Fibroblast of the aortic adventitia (primary cell): ENCODE measurements around the gene ARL10. TPM values are rescaled to one million over a fixed set of nuclear protein-coding genes. Genes with fewer than 3 reads are reported as not detected.

Experiments used
- DNase-seq: peaks from one replicate; pipeline ENCODE4 v3.0.0-alpha.2; 2010; ENCODE audit warnings: low read depth
- H3K4me3 ChIP-seq: 2 replicates; pipeline ENCODE4 v1.5.1; 2011; ENCODE audit warnings: low read depth, mild to moderate bottlenecking, control low read depth, low read length, moderate library complexity
- total RNA-seq: library from RNA; depleted of rRNA; stranded (reverse); fragments of >200 nt; gene quantifications from 2 replicates; pipeline ENCODE4 v1.2.3, GENCODE V29; 2012; ENCODE audit warnings: low replicate concordance
- TF ChIP-seq, protein P1 (sequence below): IDR thresholded peaks from 2 replicates; pipeline ENCODE4 v1.5.1; 2011; ENCODE audit warnings: mild to moderate bottlenecking, low read length, control low read depth, inconsistent platforms; ENCODE audit not compliant: insufficient read depth

Gene ARL10
- total RNA-seq, 1 donor: 9.3 TPM

DNA sequence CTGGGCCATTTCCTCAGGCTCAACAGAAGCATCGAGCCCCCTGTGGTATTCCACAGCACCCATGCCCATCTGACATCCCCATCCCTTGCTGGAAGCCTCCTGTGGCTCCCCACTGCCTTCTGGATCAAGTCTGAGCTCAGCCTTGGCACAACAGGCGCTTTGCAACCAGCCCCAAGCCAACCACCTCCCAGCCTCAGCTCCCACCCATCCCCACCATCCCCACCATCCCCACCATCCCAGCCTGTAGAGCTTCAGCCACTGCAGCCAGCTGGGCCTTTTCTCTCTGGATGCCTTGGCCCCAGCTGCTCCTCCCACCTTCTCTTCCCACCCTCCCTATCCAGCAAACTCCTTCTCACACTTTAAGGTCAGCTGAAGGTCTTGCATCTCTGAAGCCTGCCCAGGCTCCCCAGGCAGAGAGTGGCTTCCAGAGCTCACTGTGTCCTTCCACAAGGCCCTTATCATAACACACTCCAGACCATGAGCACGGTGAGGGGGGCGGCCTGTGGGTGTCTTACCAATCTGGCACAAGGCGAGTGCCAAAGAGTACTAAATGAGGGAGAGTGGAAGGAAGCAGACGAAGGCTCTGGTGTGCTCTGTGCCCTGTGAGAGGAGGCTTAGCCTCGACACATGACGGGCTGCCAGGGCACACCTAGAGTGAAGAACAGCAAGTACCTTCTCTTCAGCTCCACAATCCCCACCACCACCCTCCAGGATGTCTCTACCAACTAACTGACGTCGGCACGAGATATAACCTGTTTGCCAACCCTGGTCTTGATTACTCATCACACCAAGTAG, 29.8 kb downstream of the ARL10 start:
- no peak for DNase-seq
- TF ChIP-seq, protein P1, sequence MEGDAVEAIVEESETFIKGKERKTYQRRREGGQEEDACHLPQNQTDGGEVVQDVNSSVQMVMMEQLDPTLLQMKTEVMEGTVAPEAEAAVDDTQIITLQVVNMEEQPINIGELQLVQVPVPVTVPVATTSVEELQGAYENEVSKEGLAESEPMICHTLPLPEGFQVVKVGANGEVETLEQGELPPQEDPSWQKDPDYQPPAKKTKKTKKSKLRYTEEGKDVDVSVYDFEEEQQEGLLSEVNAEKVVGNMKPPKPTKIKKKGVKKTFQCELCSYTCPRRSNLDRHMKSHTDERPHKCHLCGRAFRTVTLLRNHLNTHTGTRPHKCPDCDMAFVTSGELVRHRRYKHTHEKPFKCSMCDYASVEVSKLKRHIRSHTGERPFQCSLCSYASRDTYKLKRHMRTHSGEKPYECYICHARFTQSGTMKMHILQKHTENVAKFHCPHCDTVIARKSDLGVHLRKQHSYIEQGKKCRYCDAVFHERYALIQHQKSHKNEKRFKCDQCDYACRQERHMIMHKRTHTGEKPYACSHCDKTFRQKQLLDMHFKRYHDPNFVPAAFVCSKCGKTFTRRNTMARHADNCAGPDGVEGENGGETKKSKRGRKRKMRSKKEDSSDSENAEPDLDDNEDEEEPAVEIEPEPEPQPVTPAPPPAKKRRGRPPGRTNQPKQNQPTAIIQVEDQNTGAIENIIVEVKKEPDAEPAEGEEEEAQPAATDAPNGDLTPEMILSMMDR: no peak
- no peak overlapping the region for H3K4me3 ChIP-seq

DNA sequence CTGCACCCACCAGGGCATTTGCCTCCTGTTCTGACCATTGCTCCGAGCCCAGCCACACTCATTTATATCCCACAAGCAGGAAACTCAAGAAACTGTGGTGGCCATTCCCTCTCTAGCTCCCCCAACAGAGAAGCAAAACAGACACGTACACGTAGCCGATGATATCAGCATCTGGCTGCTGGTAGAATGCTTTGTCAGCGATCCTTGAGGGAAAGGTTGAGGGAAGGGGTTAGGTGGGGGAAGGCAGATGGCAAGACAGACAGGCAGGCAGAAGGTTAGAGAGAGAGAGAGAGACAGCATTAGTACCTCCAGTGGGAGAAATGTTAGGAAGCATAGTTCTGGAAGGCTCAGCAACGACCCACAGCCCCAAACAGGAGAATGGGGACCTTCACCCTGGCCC, 31.0 kb downstream of the ARL10 start:
- TF ChIP-seq, protein P1: no peak
- no peak for DNase-seq
- no peak overlapping the region for H3K4me3 ChIP-seq

GRCh38 chr5:176397736-176398420, 32.6 kb downstream of the ARL10 start:
- no peak for DNase-seq
- H3K4me3 ChIP-seq: no peak overlapping the region
- TF ChIP-seq, protein P1: no peak

- TF ChIP-seq, protein P1: no peak
- no peak for DNase-seq
- no peak overlapping the region for H3K4me3 ChIP-seq
Measured at GRCh38 chr5:176400382-176401156, 35.3 kb downstream of the ARL10 start.

- H3K4me3 ChIP-seq: no peak overlapping the region
- TF ChIP-seq, protein P1: no peak
- DNase-seq: no peak
Measured at GRCh38 chr5:176401281-176402205, 36.3 kb downstream of the ARL10 start.
